ENCODE results near the gene TMEM47.

TMEM47 gene

GRCh38 chrX:34656842-34657725 is at the start of gene TMEM47:
Gene TMEM47, minus strand, starts transcription at chrX:34657285. Its CDS starts 256 bp downstream, at chrX:34657029.
- H3K4me3 ChIP-seq (ENCODE audit: low read depth, low read length), result no peak within 1 kb of the TSS
- DNase-seq (ENCODE audit: low read depth), result no peak
- no peak for TF ChIP-seq CTCF (IDR thresholded peaks at IDR 0.05; ENCODE audit: insufficient read depth, low read depth, low read length, missing control alignments)

- TF ChIP-seq CTCF (IDR thresholded peaks at IDR 0.05; ENCODE audit: insufficient read depth, low read depth, low read length, missing control alignments), result no peak
- no peak for DNase-seq (ENCODE audit: low read depth)
- no peak overlapping the region for H3K4me3 ChIP-seq (ENCODE audit: low read depth, low read length)
Measured at GRCh38 chrX:34687095-34687494, 30.0 kb upstream of the TMEM47 start.

GRCh38 chrX:34659575-34659974 is 2.5 kb upstream of the TMEM47 start:
- DNase-seq (ENCODE audit: low read depth), result no peak
- no peak for TF ChIP-seq CTCF (IDR thresholded peaks at IDR 0.05; ENCODE audit: insufficient read depth, low read depth, low read length, missing control alignments)
- H3K4me3 ChIP-seq (ENCODE audit: low read depth, low read length), result no peak overlapping the region

GRCh38 chrX:34658326-34658725 is 1.2 kb upstream of the TMEM47 start:
- TF ChIP-seq CTCF (IDR thresholded peaks at IDR 0.05; ENCODE audit: insufficient read depth, low read depth, low read length, missing control alignments), result no peak
- no peak for DNase-seq (ENCODE audit: low read depth)
- no peak overlapping the region for H3K4me3 ChIP-seq (ENCODE audit: low read depth, low read length)

- H3K4me3 ChIP-seq (ENCODE audit: low read depth, low read length), result no peak overlapping the region
- DNase-seq (ENCODE audit: low read depth), result no peak
- TF ChIP-seq CTCF (IDR thresholded peaks at IDR 0.05; ENCODE audit: insufficient read depth, low read depth, low read length, missing control alignments), result no peak
Measured at GRCh38 chrX:34657726-34658070, 613 bp upstream of the TMEM47 start.

GRCh38 chrX:34656467-34656841 is 631 bp downstream of the TMEM47 start:
- no peak overlapping the region for H3K4me3 ChIP-seq (ENCODE audit: low read depth, low read length)
- no peak for DNase-seq (ENCODE audit: low read depth)
- no peak for TF ChIP-seq CTCF (IDR thresholded peaks at IDR 0.05; ENCODE audit: insufficient read depth, low read depth, low read length, missing control alignments)
